H9 (cell line): ENCODE data around the gene CFAP45. TPM values are rescaled to one million over a fixed set of nuclear protein-coding genes. Genes with fewer than 3 reads are reported as not detected.

Source experiments
- DNase-seq: peaks from one replicate; pipeline ENCODE4 v3.0.0-alpha.2; 2017
- H2AFZ ChIP-seq: one replicate; pipeline ENCODE4 v1.6.1; 2013; ENCODE audit warnings: mild to moderate bottlenecking, low read length, control low read depth, moderate library complexity
- H2AK5ac ChIP-seq: 2 replicates; pipeline ENCODE4 v1.6.1; 2013; ENCODE audit warnings: low read length, control low read depth, mixed read lengths; ENCODE audit not compliant: insufficient read length
- H2BK120ac ChIP-seq: one replicate; pipeline ENCODE4 v1.6.1; 2013; ENCODE audit warnings: low read depth, mild to moderate bottlenecking, low read length, control low read depth, inconsistent platforms; ENCODE audit not compliant: poor library complexity, severe bottlenecking
- H2BK12ac ChIP-seq: 2 replicates; pipeline ENCODE4 v1.6.1; 2013; ENCODE audit warnings: low read length, control low read depth, mixed read lengths, low read depth; ENCODE audit not compliant: insufficient read length
- H2BK15ac ChIP-seq: 2 replicates; pipeline ENCODE4 v1.6.1; 2013; ENCODE audit warnings: low read depth, low read length, control low read depth
- H2BK20ac ChIP-seq: one replicate; pipeline ENCODE4 v1.6.1; 2013; ENCODE audit warnings: low read depth, mild to moderate bottlenecking, low read length, control low read depth, inconsistent platforms; ENCODE audit not compliant: poor library complexity, severe bottlenecking
- H2BK5ac ChIP-seq: 2 replicates; pipeline ENCODE4 v1.6.1; 2013; ENCODE audit warnings: low read length, control low read depth, mixed read lengths; ENCODE audit not compliant: insufficient read length
- H3K14ac ChIP-seq: 2 replicates; pipeline ENCODE4 v1.6.1; 2013; ENCODE audit warnings: low read length, control low read depth; ENCODE audit not compliant: insufficient read depth
- H3K18ac ChIP-seq: 2 replicates; pipeline ENCODE4 v1.6.1; 2013; ENCODE audit warnings: low read depth, mild to moderate bottlenecking, mixed read lengths, low read length, control low read depth; ENCODE audit not compliant: insufficient read length
- H3K23ac ChIP-seq: 2 replicates; pipeline ENCODE4 v1.6.1; 2013; ENCODE audit warnings: low read length, control low read depth, mixed read lengths, low read depth; ENCODE audit not compliant: insufficient read length
- H3K23me2 ChIP-seq: 2 replicates; pipeline ENCODE4 v1.6.1; 2013; ENCODE audit warnings: low read depth, mild to moderate bottlenecking, mixed read lengths, low read length, control low read depth; ENCODE audit not compliant: insufficient read length, poor library complexity, severe bottlenecking
- H3K27ac ChIP-seq: 2 replicates; pipeline ENCODE4 v1.5.1; 2013; ENCODE audit warnings: low read length, control low read depth, mixed read lengths, low read depth; ENCODE audit not compliant: insufficient read length
- H3K27me3 ChIP-seq: 2 replicates; pipeline ENCODE4 v1.6.1; 2013; ENCODE audit warnings: low read length, control low read depth, inconsistent platforms; ENCODE audit not compliant: insufficient read depth
- H3K4ac ChIP-seq: 2 replicates; pipeline ENCODE4 v1.6.1; 2013; ENCODE audit warnings: low read depth, mild to moderate bottlenecking, control low read depth, inconsistent platforms, low read length, moderate library complexity
- H3K4me1 ChIP-seq: 2 replicates; pipeline ENCODE4 v1.6.1; 2013; ENCODE audit warnings: low read length, control low read depth, inconsistent platforms; ENCODE audit not compliant: insufficient read depth
- H3K4me2 ChIP-seq: 2 replicates; pipeline ENCODE4 v1.6.1; 2013; ENCODE audit warnings: low read length, control low read depth, mixed read lengths; ENCODE audit not compliant: insufficient read length, insufficient read depth
- H3K56ac ChIP-seq: 2 replicates; pipeline ENCODE4 v1.6.1; 2013; ENCODE audit warnings: low read depth, mild to moderate bottlenecking, mixed read lengths, low read length, control low read depth; ENCODE audit not compliant: insufficient read length
- H3K79me1 ChIP-seq: 2 replicates; pipeline ENCODE4 v1.6.1; 2013; ENCODE audit warnings: low read depth, mild to moderate bottlenecking, moderate library complexity, low read length, control low read depth, inconsistent platforms; ENCODE audit not compliant: insufficient read depth, poor library complexity, severe bottlenecking
- H3K79me2 ChIP-seq: 2 replicates; pipeline ENCODE4 v1.6.1; 2013; ENCODE audit warnings: low read length, control low read depth, inconsistent platforms; ENCODE audit not compliant: insufficient read depth
- H3K9ac ChIP-seq: 2 replicates; pipeline ENCODE4 v1.6.1; 2013; ENCODE audit warnings: low read length, control low read depth, mixed read lengths; ENCODE audit not compliant: insufficient read length; ENCODE audit errors: extremely low read depth
- H3K9me3 ChIP-seq: one replicate; pipeline ENCODE4 v1.6.1; 2013; ENCODE audit warnings: low read depth, low read length, inconsistent platforms; ENCODE audit not compliant: control insufficient read depth
- H3T11ph ChIP-seq: one replicate; pipeline ENCODE4 v1.6.1; 2013; ENCODE audit warnings: mild to moderate bottlenecking, low read length, control low read depth, inconsistent platforms
- H4K20me1 ChIP-seq: one replicate; pipeline ENCODE4 v1.6.1; 2013; ENCODE audit not compliant: control insufficient read depth, insufficient read length, insufficient read depth
- H4K5ac ChIP-seq: 2 replicates; pipeline ENCODE4 v1.6.1; 2013; ENCODE audit warnings: low read depth, mild to moderate bottlenecking, mixed read lengths, low read length, control low read depth; ENCODE audit not compliant: insufficient read length
- H4K8ac ChIP-seq: replicated peaks from 2 replicates; pipeline ENCODE4 v1.6.1; 2013; ENCODE audit warnings: low read length, control low read depth, mixed read lengths, low read depth; ENCODE audit not compliant: insufficient read length
- H4K91ac ChIP-seq: 2 replicates; pipeline ENCODE4 v1.6.1; 2013; ENCODE audit warnings: low read depth, mild to moderate bottlenecking, moderate library complexity, mixed read lengths, low read length, control low read depth; ENCODE audit not compliant: insufficient read length
- H3K27ac Mint-ChIP-seq, 3 experiments: 2 replicates in 2 of 3; 3 replicates in 1 of 3; pipeline ENCODE4 v1.8.0; 2020 to 2021; ENCODE audit warnings: mixed read lengths in 3 of 3, mild to moderate bottlenecking in 1 of 3, moderate library complexity in 1 of 3
- H3K27me3 Mint-ChIP-seq: 2 replicates; pipeline ENCODE4 v1.8.0; 2021; ENCODE audit warnings: low read depth, mild to moderate bottlenecking, moderate library complexity, mixed read lengths
- H3K36me3 Mint-ChIP-seq, 3 experiments: 2 replicates in 2 of 3; 3 replicates in 1 of 3; pipeline ENCODE4 v1.8.0; 2020 to 2021; ENCODE audit warnings: low read depth in 3 of 3, mixed read lengths in 3 of 3; ENCODE audit not compliant: insufficient read depth in 1 of 3
- H3K4me1 Mint-ChIP-seq, 2 experiments: 2 replicates each; pipeline ENCODE4 v1.8.0; 2020; ENCODE audit warnings: mixed read lengths in 2 of 2
- H3K4me3 Mint-ChIP-seq, 2 experiments: 2 replicates in 1 of 2; 3 replicates in 1 of 2; pipeline ENCODE4 v1.8.0; 2020 to 2021; ENCODE audit warnings: mild to moderate bottlenecking in 2 of 2, mixed read lengths in 2 of 2, moderate library complexity in 1 of 2
- H3K9me3 Mint-ChIP-seq, 2 experiments: 2 replicates in 1 of 2; 3 replicates in 1 of 2; pipeline ENCODE4 v1.8.0; 2020; ENCODE audit warnings: mild to moderate bottlenecking in 2 of 2, mixed read lengths in 2 of 2, moderate library complexity in 1 of 2
- CTCF ChIP-seq: fragments of 200-600 bp; sonication (generic); conservative IDR thresholded peaks from 3 replicates; pipeline ENCODE4 v1.8.0; 2021; ENCODE audit warnings: antibody characterized with exemption, mild to moderate bottlenecking
- WGBS: extraction: QIAGEN DNeasy Blood & Tissue Kit; methylation state at CpG from one replicate; pipeline ENCODE4 v1.1.7; 2013; ENCODE audit warnings: missing lambda C conversion rate, low lambda C conversion rate, mixed read lengths; ENCODE audit not compliant: insufficient read length; ENCODE audit errors: extremely low coverage; 5-methylcytosine and 5-hydroxymethylcytosine counted together
- total RNA-seq: library from RNA; stranded (reverse); gene quantifications from 2 replicates; pipeline ENCODE4 v1.2.1, GENCODE V29; 2021

CFAP45 gene
- total RNA-seq, 1 experiment from 2014 or later: 0.85 TPM

- Histone ChIP-seq H4K20me1 (no peaks in the 10 kb centered on the region), H2BK12ac (no peak overlapping the region), H3K4ac (no peak overlapping the region), H3K27ac (no peak overlapping the region), H3K4me1 (no peaks in the 10 kb centered on the region), H3K79me1 (no peaks in the 10 kb centered on the region), H4K8ac (no peak overlapping the region), H4K5ac (no peak overlapping the region), H3K56ac (no peak overlapping the region), H2BK5ac (no peak overlapping the region), H3K9ac (no peak overlapping the region), H2BK15ac (no peak overlapping the region), H2AK5ac (no peak overlapping the region), H2AFZ (no peak overlapping the region), H4K91ac (no peak overlapping the region), H3K18ac (no peak overlapping the region), H3K9me3 (no peaks in the 10 kb centered on the region), H3K23me2 (no peaks in the 10 kb centered on the region), H3K27me3 (no peaks in the 10 kb centered on the region), H3K4me2 (no peak overlapping the region), H3K14ac (no peak overlapping the region), H3T11ph (no peak overlapping the region), H3K79me2 (no peaks in the 10 kb centered on the region), H3K23ac (no peak overlapping the region), H2BK120ac (no peak overlapping the region), H2BK20ac (no peak overlapping the region)
- Mint-ChIP-seq H3K9me3 (no peaks in the 10 kb centered on the region), H3K36me3 (peaks cover 0 to under 1% (median 0%) of the 10 kb centered on the region in 3 experiments; a peak in 1 of 7 replicates), H3K4me3 (no peak overlapping the region), H3K27ac (no peak overlapping the region), H3K27me3 (peaks cover 4% of the 10 kb centered on the region), H3K4me1 (no peaks in the 10 kb centered on the region)
- no CpG with 5 or more reads among the region's 3 CpGs for WGBS
- no peak for TF ChIP-seq CTCF
- DNase-seq: no peak
These were observed 20.8 kb downstream of the CFAP45 start for GRCh38 chr1:159879136-159879535.
